ENCODE results near the gene SMARCAL1. TPM values are rescaled to one million over a fixed set of nuclear protein-coding genes. Genes with fewer than 3 reads are reported as not detected.

Gene SMARCAL1
- total and polyA plus RNA-seq, 8 donors: 5.8 to 152 (median 18.3) TPM

DNA sequence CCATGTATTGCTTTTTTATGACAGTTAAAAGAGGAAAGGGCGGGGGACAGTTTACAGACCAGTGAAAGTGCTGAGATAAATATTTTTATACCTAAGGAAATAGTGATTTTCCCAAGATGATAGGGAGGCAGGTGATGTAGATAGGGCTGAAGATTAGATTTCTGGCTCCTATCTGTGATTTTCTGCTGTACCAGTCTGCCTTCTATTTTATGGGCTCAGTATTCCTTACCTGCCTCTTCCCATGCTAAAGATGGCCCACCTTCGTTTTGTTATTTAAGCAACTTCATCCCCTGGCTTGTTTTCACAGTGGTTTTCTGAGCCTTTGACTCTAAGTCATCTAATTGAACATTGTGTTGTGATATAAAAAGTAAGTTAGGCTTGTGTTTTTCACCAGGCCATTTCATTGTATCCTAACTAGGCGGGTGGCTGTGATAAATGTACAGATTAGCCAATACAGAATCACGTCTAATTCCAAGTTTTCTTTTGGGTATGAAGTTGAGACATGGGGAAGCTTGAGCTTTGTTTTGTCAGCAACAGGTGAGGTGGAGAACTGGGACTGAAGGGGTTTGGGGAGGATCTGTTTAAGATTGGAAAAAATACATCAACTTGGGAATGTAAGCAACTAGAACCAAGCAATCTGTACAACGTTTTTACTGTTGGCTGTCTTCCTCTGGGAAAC lies 91.6 kb downstream of the SMARCAL1 start:
- peaks cover 43 to 72% (median 66%) of the 10 kb centered on the region in 4 donors for H3K36me3 ChIP-seq

DNA sequence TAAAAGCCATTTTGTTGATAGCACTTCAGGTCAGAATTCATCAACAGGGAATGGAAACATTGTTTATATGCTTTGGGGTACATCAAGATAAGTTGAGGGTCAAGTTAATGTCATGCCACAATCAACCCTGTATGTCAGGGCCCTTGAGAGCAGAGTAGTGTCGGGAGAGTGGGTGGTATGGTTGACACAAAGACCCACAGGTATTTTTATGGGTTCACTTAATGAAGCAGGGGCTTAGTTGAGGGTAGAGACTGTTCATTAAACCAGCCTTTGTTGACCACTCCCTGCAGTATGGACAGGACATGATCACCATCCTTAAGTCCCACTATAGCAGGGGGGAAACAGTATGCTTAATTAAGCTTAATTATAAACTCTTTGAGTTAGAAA lies 92.1 kb downstream of the SMARCAL1 start:
- WGBS, 5 donors: 63 to 83% (median 69%) methylated on average over 1 of the region's 1 CpG

More for the DNA sequence above, 91.6 kb downstream of the SMARCAL1 start:
- H3K9me3 ChIP-seq: no peaks in the 10 kb centered on the region
- peak overlapping the region in 1 of 5 donors; percentile 16 for H3K27ac ChIP-seq
- no peaks in the 10 kb centered on the region for H3K27me3 ChIP-seq
- H3K4me3 ChIP-seq: no peak overlapping the region
- DNase-seq: no peak
- H3K4me1 ChIP-seq: peaks cover 20 to 51% (median 36%) of the 10 kb centered on the region in 4 donors
- WGBS, 5 donors: 50 to 65% (median 54%) methylated on average over 5 of the region's 5 CpGs
- TF ChIP-seq POLR2AphosphoS5 (IDR thresholded peaks at IDR 0.05): no peak
- TF ChIP-seq POLR2A (IDR thresholded peaks at IDR 0.05): no peak
- TF ChIP-seq, protein P1, sequence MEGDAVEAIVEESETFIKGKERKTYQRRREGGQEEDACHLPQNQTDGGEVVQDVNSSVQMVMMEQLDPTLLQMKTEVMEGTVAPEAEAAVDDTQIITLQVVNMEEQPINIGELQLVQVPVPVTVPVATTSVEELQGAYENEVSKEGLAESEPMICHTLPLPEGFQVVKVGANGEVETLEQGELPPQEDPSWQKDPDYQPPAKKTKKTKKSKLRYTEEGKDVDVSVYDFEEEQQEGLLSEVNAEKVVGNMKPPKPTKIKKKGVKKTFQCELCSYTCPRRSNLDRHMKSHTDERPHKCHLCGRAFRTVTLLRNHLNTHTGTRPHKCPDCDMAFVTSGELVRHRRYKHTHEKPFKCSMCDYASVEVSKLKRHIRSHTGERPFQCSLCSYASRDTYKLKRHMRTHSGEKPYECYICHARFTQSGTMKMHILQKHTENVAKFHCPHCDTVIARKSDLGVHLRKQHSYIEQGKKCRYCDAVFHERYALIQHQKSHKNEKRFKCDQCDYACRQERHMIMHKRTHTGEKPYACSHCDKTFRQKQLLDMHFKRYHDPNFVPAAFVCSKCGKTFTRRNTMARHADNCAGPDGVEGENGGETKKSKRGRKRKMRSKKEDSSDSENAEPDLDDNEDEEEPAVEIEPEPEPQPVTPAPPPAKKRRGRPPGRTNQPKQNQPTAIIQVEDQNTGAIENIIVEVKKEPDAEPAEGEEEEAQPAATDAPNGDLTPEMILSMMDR (IDR thresholded peaks at IDR 0.05): no peak
- TF ChIP-seq EP300 (IDR thresholded peaks at IDR 0.05): no peak
- intact Hi-C loops (cut with DNase I; ENCODE audit: low total_unique reads): no loop called here

DNA sequence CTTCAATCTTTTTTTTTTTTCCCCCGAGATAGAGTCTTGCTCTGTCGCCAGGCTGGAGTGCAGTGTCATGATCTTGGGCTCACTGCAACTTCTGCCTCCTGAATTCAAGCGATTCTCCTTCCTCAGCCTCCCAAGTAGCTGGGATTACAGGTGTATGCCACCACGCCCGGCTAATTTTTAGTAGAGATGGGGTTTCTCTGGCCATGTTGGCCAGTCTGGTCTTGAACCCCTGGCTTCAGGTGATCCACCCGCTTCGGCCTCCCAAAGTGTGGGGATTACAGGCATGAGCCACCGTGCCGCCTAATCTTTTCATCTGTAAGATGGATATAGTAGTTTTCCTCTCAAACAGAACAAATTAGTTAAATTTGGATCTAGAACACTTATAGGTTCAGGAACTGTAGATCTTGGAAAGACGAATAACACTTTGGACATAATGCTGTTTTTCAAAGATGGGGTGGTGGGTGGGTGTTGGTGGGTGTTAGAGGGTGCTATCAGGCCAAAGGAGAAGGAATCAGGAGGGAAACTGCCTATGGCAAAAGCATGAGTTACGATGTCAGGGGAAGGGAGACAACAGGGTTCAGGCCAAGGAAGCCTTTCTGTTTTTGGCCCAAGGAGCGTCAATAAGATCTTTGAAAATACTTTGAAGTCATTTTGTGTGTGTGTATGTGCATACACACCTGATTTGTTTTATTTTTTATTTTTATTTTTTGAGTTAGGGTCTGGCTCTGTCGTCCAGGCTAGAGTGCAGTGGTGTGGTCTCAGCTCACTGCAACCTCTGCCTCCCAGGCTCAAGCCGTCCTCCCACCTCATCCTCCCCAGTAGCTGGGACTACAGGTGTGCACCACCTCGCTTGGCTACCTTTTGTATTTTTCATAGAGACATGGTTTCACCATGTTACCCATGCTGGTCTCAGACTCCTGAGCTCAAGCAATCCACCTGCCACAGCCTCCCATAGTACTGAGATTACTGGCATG lies 93.1 kb downstream of the SMARCAL1 start:
- 94 to 97% (median 94%) methylated on average over 15 of the region's 15 CpGs for WGBS, 5 donors
- Histone ChIP-seq H3K4me1 (peaks cover 8 to 40% (median 25%) of the 10 kb centered on the region in 4 donors), H3K36me3 (peaks cover 36 to 67% (median 61%) of the 10 kb centered on the region in 4 donors), H3K9me3 (no peaks in the 10 kb centered on the region), H3K27me3 (no peaks in the 10 kb centered on the region), H3K27ac (no peak overlapping the region), H3K4me3 (no peak overlapping the region)
- TF ChIP-seq POLR2AphosphoS5 (IDR thresholded peaks at IDR 0.05) (no peak), EP300 (IDR thresholded peaks at IDR 0.05) (no peak), POLR2A (IDR thresholded peaks at IDR 0.05) (no peak)
- TF ChIP-seq, protein P1 (IDR thresholded peaks at IDR 0.05): no peak
- no peak for DNase-seq
- intact Hi-C loops (cut with DNase I; ENCODE audit: low total_unique reads): no loop called here

More for the DNA sequence above, 92.1 kb downstream of the SMARCAL1 start:
- H3K27me3 ChIP-seq: no peaks in the 10 kb centered on the region
- peaks cover 18 to 51% (median 36%) of the 10 kb centered on the region in 4 donors for H3K4me1 ChIP-seq
- no peak for TF ChIP-seq EP300 (IDR thresholded peaks at IDR 0.05)
- TF ChIP-seq POLR2AphosphoS5 (IDR thresholded peaks at IDR 0.05): no peak
- TF ChIP-seq, protein P1 (IDR thresholded peaks at IDR 0.05): no peak
- no peak for TF ChIP-seq POLR2A (IDR thresholded peaks at IDR 0.05)
- peaks cover 43 to 72% (median 67%) of the 10 kb centered on the region in 4 donors for H3K36me3 ChIP-seq
- no peak for DNase-seq
- H3K9me3 ChIP-seq: no peaks in the 10 kb centered on the region
- H3K4me3 ChIP-seq: no peak overlapping the region
- intact Hi-C loops (cut with DNase I; ENCODE audit: low total_unique reads): no loop called here
- H3K27ac ChIP-seq: no peak overlapping the region
